Measurements from ENCODE around the gene IL17A. TPM values are rescaled to one million over a fixed set of nuclear protein-coding genes. Genes with fewer than 3 reads are reported as not detected.
"Not testable (repeated sequence)": the region's sequence is repeated elsewhere in the genome, so short reads cannot be mapped to it uniquely, and the experiment has no call there.

IL17A gene
- total RNA-seq, 2 experiments from 2014 or later: not detected

DNA sequence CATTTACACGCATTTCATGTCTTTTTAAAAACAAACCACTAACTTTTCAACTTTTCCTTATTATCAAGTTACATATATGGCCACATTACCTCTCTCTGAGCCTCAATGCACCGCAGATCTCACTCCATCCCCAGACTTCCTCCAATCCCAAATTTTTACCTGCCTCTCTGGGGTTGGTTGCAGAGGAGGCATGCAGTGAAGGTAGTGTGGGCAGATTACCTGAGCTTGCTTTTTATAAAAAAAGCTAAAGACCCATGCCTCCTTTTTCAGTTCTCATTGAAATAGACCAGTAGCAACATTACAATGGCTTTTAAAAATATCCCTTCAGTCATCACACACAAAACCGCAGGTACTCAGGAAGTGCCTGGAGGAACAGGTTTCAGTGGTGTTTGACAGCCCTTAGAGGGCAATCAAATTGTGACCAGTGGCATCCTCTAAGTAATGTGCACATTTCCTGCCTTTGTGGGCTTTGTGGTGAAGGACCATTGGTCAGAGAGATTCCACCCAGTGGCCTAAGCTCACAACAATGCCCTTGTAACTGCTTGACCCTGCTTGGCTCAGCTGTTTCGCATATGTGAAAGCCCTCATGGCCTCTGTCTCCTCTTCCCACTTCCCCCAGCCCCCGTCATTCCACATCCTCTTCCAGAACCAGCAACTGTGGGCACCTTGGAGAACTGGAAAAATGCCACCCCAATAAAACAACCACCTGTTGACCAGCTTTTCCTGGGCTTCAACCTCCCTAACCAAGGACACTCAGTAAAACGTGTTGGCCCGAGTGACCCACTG is 30.2 kb upstream of the IL17A start:
- DNase-seq: no peak
- peaks cover 12% of the 10 kb centered on the region for H3K4me1 Mint-ChIP-seq
- ATAC-seq (ENCODE audit: low read depth): peak; percentile 52
- H3K27me3 Mint-ChIP-seq: peaks cover 52% of the 10 kb centered on the region
- H3K4me3 Mint-ChIP-seq: no peak overlapping the region
- peaks cover 5% of the 10 kb centered on the region for H3K9me3 Mint-ChIP-seq
- no peaks in the 10 kb centered on the region for H3K36me3 Mint-ChIP-seq
- POLR2A ChIA-PET: no interaction called here
- no peak overlapping the region for H3K27ac Mint-ChIP-seq

- peaks cover 13% of the 10 kb centered on the region for H3K4me1 Mint-ChIP-seq
- H3K36me3 Mint-ChIP-seq: no peaks in the 10 kb centered on the region
These were observed 28.8 kb upstream of the IL17A start for GRCh38 chr6:52157301-52157941.

DNA sequence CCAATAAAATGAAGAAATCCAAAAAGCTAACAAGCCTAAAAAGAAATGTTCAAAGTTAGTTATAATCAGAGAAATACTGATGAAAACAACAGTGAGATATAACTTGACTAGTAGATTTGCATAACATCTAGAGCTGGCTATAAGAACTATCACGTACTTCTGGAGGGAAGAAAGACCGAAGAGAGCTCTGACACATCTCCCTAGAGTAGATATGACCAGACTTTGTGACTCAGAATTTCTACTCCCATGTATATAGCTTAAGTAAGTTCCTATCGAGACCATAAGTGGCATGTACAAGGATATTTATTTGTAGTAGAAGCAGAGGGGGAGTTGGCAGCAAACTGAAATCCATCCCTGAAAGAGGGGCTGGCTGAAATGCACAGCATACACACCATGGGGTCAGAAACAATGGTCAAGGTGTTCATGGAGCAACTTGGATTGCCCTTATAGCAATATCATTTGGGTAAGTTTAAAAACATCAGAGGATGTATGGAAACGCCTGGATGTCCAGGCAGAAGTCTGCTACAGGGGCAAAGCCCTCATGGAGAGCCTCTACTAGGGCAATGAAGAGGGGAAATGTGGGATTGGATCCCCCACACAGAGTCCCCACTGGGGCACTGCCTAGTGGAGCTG is 25.6 kb upstream of the IL17A start:
- H3K4me1 Mint-ChIP-seq: peaks cover 12% of the 10 kb centered on the region
- H3K36me3 Mint-ChIP-seq: no peaks in the 10 kb centered on the region
- H3K27ac Mint-ChIP-seq: no peak overlapping the region
- peaks cover 5% of the 10 kb centered on the region for H3K9me3 Mint-ChIP-seq
- no peak for ATAC-seq (ENCODE audit: low read depth)
- POLR2A ChIA-PET: no interaction called here
- H3K4me3 Mint-ChIP-seq: no peak overlapping the region
- H3K27me3 Mint-ChIP-seq: peaks cover 48% of the 10 kb centered on the region
- DNase-seq: no peak

More at GRCh38 chr6:52157301-52157941, 28.8 kb upstream of the IL17A start:
- POLR2A ChIA-PET: no interaction called here
- Mint-ChIP-seq H3K27me3 (peaks cover 50% of the 10 kb centered on the region), H3K27ac (no peak overlapping the region), H3K4me3 (no peak overlapping the region), H3K9me3 (peaks cover 5% of the 10 kb centered on the region)
- ATAC-seq (ENCODE audit: low read depth) (no peak), DNase-seq (no peak)

GRCh38 chr6:52161689-52162438 is 24.3 kb upstream of the IL17A start:
- peaks cover 5% of the 10 kb centered on the region for H3K9me3 Mint-ChIP-seq
- DNase-seq (no peak), ATAC-seq (ENCODE audit: low read depth) (no peak)
- POLR2A ChIA-PET: no interaction called here
- H3K36me3 Mint-ChIP-seq: no peaks in the 10 kb centered on the region
- no peak overlapping the region for H3K4me3 Mint-ChIP-seq
- H3K27me3 Mint-ChIP-seq: peaks cover 46% of the 10 kb centered on the region
- no peak overlapping the region for H3K27ac Mint-ChIP-seq
- peaks cover 3% of the 10 kb centered on the region for H3K4me1 Mint-ChIP-seq

GRCh38 chr6:52162940-52163908 is 23.0 kb upstream of the IL17A start:
- no peak overlapping the region for H3K4me3 Mint-ChIP-seq
- no peak overlapping the region for H3K27ac Mint-ChIP-seq
- H3K27me3 Mint-ChIP-seq: peaks cover 43% of the 10 kb centered on the region
- peaks cover 3% of the 10 kb centered on the region for H3K4me1 Mint-ChIP-seq
- H3K36me3 Mint-ChIP-seq: no peaks in the 10 kb centered on the region
- ATAC-seq (ENCODE audit: low read depth): no peak
- H3K9me3 Mint-ChIP-seq: peaks cover 5% of the 10 kb centered on the region
- POLR2A ChIA-PET: no interaction called here
- no peak for DNase-seq

DNA sequence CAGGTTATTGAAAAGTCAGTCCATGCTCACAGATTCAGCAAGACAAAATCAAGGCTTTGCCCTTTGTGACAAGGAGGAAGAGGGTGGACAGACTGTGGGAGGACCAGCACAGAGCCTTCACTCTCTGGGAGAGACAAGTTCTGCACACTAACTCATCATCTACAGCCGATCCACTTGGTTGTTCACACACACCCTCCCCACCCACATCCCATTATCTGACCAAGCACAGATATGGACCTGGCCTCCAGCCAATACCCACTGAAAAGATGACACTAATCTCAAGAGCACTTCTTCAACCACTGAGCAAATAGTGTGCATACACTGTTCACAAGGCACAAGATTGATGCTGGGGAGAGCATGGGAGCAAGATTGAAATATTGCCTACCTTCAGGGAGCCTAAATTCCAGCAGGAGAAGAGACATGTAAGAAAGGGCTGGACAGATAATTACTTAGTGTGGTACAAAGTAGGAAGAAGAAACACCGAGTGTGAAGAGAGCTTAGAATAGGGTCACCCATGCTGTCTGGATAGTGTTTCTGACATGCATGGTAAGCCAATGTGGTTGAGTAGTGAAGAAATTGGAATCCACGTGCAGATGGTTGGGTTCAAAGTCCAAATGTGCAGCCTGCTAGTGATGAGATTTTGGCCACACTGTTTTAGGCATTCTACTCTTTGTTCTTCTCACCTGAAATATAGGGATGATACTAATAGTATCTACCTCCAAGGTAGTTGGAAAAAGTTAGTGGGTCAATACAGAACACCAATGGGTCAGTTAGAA is 21.7 kb upstream of the IL17A start:
- H3K4me3 Mint-ChIP-seq: no peak overlapping the region
- peaks cover 3% of the 10 kb centered on the region for H3K4me1 Mint-ChIP-seq
- peaks cover 43% of the 10 kb centered on the region for H3K27me3 Mint-ChIP-seq
- no peak for DNase-seq
- ATAC-seq (ENCODE audit: low read depth): no peak
- no peak overlapping the region for H3K27ac Mint-ChIP-seq
- POLR2A ChIA-PET: no interaction called here
- peaks cover 4% of the 10 kb centered on the region for H3K9me3 Mint-ChIP-seq
- no peaks in the 10 kb centered on the region for H3K36me3 Mint-ChIP-seq

- no peak overlapping the region for H3K4me3 Mint-ChIP-seq
- H3K27me3 Mint-ChIP-seq: peaks cover 56% of the 10 kb centered on the region
- POLR2A ChIA-PET: no interaction called here
- ATAC-seq (ENCODE audit: low read depth) (no peak), DNase-seq (no peak)
- H3K9me3 Mint-ChIP-seq: no peaks in the 10 kb centered on the region
- no peaks in the 10 kb centered on the region for H3K36me3 Mint-ChIP-seq
- no peak overlapping the region for H3K27ac Mint-ChIP-seq
- H3K4me1 Mint-ChIP-seq: peaks cover 1% of the 10 kb centered on the region
These were observed 18.9 kb upstream of the IL17A start for GRCh38 chr6:52167267-52167666.

DNA sequence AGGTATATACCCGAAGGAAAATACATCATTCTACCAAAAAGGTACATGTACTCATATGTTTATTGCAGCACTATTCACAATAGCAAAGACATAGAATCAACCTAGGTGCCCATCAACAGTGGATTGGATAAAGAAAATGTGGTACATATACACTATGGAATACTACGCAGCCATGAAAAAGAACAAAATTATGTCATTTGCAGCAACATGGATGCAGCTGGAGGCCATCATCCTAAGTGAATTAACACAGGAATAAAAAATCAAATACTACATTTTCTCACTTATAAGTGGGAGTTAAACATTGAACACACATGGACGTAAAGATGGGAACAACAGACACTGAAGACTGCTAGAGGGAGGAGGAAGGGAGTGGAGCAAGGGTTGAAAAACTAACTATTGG is 17.8 kb upstream of the IL17A start:
- peaks cover 64% of the 10 kb centered on the region for H3K27me3 Mint-ChIP-seq
- H3K4me3 Mint-ChIP-seq; H3K27ac Mint-ChIP-seq; H3K36me3 Mint-ChIP-seq; ATAC-seq (ENCODE audit: low read depth); H3K4me1 Mint-ChIP-seq; H3K9me3 Mint-ChIP-seq; POLR2A ChIA-PET; DNase-seq: not testable (repeated sequence)

GRCh38 chr6:52174118-52174517 is 12.1 kb upstream of the IL17A start:
- DNase-seq (no peak), ATAC-seq (ENCODE audit: low read depth) (no peak)
- no peak overlapping the region for H3K4me3 Mint-ChIP-seq
- H3K27ac Mint-ChIP-seq: no peak overlapping the region
- POLR2A ChIA-PET: no interaction called here
- peaks cover 8% of the 10 kb centered on the region for H3K4me1 Mint-ChIP-seq
- H3K36me3 Mint-ChIP-seq: no peaks in the 10 kb centered on the region
- H3K27me3 Mint-ChIP-seq: peaks cover 50% of the 10 kb centered on the region
- no peaks in the 10 kb centered on the region for H3K9me3 Mint-ChIP-seq

DNA sequence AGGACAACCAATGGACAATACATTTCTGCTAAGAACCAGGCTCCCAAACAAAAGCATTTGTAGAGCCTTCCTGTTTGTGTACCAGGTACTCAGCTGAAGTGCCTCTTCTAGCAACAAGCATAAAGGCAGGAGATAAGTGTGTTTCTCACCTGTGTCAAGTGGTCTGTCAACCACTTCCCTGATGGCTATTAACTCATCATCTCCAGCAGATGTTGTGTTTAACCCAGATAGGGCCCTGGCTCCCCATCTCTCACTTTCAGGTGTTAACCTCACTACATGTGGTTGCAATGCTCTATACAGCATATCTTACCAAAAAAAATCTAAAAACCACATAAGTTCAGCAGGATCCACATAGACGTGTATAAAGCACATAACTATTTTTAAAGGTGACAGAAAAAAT is 9.6 kb upstream of the IL17A start:
- Mint-ChIP-seq H3K4me1 (peaks cover 11% of the 10 kb centered on the region), H3K27me3 (peaks cover 59% of the 10 kb centered on the region), H3K4me3 (no peak overlapping the region), H3K36me3 (no peaks in the 10 kb centered on the region), H3K27ac (no peak overlapping the region), H3K9me3 (no peaks in the 10 kb centered on the region)
- POLR2A ChIA-PET: no interaction called here
- ATAC-seq (ENCODE audit: low read depth) (peak; percentile 66), DNase-seq (no peak)

DNA sequence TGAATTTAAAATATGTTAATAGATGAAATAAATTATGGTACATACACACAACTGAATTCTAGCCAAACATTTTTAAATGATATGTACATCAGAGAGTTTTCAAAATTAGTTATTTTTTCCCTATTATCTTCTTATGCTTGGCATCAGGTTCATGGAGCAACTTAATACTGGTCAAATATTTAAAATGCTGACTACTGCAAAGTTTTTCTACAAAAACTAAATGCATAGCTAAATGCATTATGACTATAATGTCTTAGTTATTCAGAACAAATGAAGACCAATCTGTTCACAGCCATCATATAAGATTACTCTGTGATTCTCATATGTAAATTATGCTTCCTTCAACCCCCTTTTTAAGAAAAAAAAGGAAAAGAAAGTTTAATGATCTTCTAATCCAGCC is 8.2 kb upstream of the IL17A start:
- ATAC-seq (ENCODE audit: low read depth) (no peak), DNase-seq (no peak)
- Mint-ChIP-seq H3K4me1 (peaks cover 11% of the 10 kb centered on the region), H3K4me3 (no peak overlapping the region), H3K27ac (no peak overlapping the region), H3K27me3 (peaks cover 64% of the 10 kb centered on the region), H3K9me3 (no peaks in the 10 kb centered on the region), H3K36me3 (no peaks in the 10 kb centered on the region)
- POLR2A ChIA-PET: no interaction called here

Measured in activated naive CD8-positive, alpha-beta T cell treated with anti-CD3 and anti-CD28 coated beads, Interleukin-2, amount 10 ng/mL, durations not matched to agents 7 days and 5 days (primary cell).